ENCODE measurements around the gene NPFFR2.

- TF ChIP-seq CTCF (IDR thresholded peaks at IDR 0.05) (no peak), POLR2A (IDR thresholded peaks at IDR 0.05) (no peak)
Observed at GRCh38 chr4:72094059-72094797, 62.4 kb downstream of the NPFFR2 start.

Data from Peyer's patch (tissue), 4 donors.